HEK293 (cell line): ENCODE measurements around the gene HRH2.

ENCODE experiments used
- CTCF ChIA-PET: fragments of 350-600 bp; formaldehyde crosslinking; extraction: SDS; loops from one replicate; lab custom pipeline; 2021; ENCODE audit warnings: antibody characterized with exemption; lab: Yijun Ruan, JAX
- POLR2A ChIA-PET: fragments of 300-600 bp; formaldehyde crosslinking; extraction: SDS; loops from one replicate; lab custom pipeline; 2020; ENCODE audit warnings: antibody characterized with exemption, inconsistent platforms; lab: Yijun Ruan, JAX
- H3K27ac ChIP-seq: fragments of 200-500 bp; sonication (Bioruptor generic); 2 replicates; pipeline ENCODE4 v1.5.1; 2014; ENCODE audit warnings: low read depth, low read length, control low read depth, inconsistent platforms; ENCODE audit errors: extremely low read depth
- H3K36me3 ChIP-seq, 2 experiments: fragments of 200-500 bp in 1 of 2; sonication (Bioruptor generic) in 1 of 2; 1 replicate in 1 of 2; 2 replicates in 1 of 2; pipeline ENCODE4 v1.5.1; 2014 to 2017; ENCODE audit warnings: inconsistent platforms in 2 of 2, low read length in 2 of 2; ENCODE audit not compliant: control insufficient read depth in 2 of 2, insufficient read depth in 1 of 2
- H3K4me1 ChIP-seq: fragments of 200-500 bp; sonication (Bioruptor generic); 2 replicates; pipeline ENCODE4 v1.5.1; 2014; ENCODE audit warnings: mild to moderate bottlenecking, low read length, inconsistent platforms; ENCODE audit not compliant: control insufficient read depth, insufficient read depth
- H3K4me3 ChIP-seq: 2 replicates; pipeline ENCODE4 v1.5.1; 2011; ENCODE audit warnings: low read depth, mild to moderate bottlenecking, control low read depth, low read length, moderate library complexity
- H3K9me3 ChIP-seq: fragments of 200-500 bp; sonication (Bioruptor generic); 2 replicates; pipeline ENCODE4 v1.5.1; 2014; ENCODE audit warnings: low read depth, low read length, inconsistent platforms; ENCODE audit not compliant: control insufficient read depth, insufficient read depth
- HIC1 ChIP-seq: fragments of 450-650 bp; formaldehyde crosslinking; IDR thresholded peaks from 2 replicates; pipeline ENCODE4 v1.5.1; 2016; ENCODE audit warnings: missing biosample characterization, missing genetic modification characterization
- KLF8 ChIP-seq: fragments of 450-650 bp; formaldehyde crosslinking; IDR thresholded peaks from 2 replicates; pipeline ENCODE4 v1.5.1; 2016; ENCODE audit warnings: missing biosample characterization, missing genetic modification characterization
- OVOL3 ChIP-seq: fragments of 450-650 bp; formaldehyde crosslinking; IDR thresholded peaks from 2 replicates; pipeline ENCODE4 v1.5.1; 2016; ENCODE audit warnings: missing biosample characterization, missing genetic modification characterization
- SCRT1 ChIP-seq: fragments of 450-650 bp; formaldehyde crosslinking; IDR thresholded peaks from 2 replicates; pipeline ENCODE4 v1.5.1; 2016; ENCODE audit warnings: missing biosample characterization, missing genetic modification characterization, borderline replicate concordance
- ZBTB11 ChIP-seq: fragments of 450-650 bp; formaldehyde crosslinking; conservative IDR thresholded peaks from 2 replicates; pipeline ENCODE4 v1.5.1; 2016; ENCODE audit warnings: low read depth, missing biosample characterization, missing genetic modification characterization
- ZBTB6 ChIP-seq: fragments of 450-650 bp; formaldehyde crosslinking; IDR thresholded peaks from 2 replicates; pipeline ENCODE4 v1.5.1; 2017; ENCODE audit warnings: missing biosample characterization, missing genetic modification characterization
- ZFHX2 ChIP-seq: fragments of 450-650 bp; formaldehyde crosslinking; conservative IDR thresholded peaks from 2 replicates; pipeline ENCODE4 v1.5.1; 2016; ENCODE audit warnings: missing biosample characterization, missing genetic modification characterization
- ZFP37 ChIP-seq: fragments of 450-650 bp; formaldehyde crosslinking; IDR thresholded peaks from 2 replicates; pipeline ENCODE4 v1.5.1; 2016; ENCODE audit warnings: missing biosample characterization, missing genetic modification characterization
- ZNF148 ChIP-seq: fragments of 450-650 bp; formaldehyde crosslinking; IDR thresholded peaks from 2 replicates; pipeline ENCODE4 v1.5.0; 2017; ENCODE audit warnings: missing biosample characterization, missing genetic modification characterization, borderline replicate concordance
- ZNF404 ChIP-seq: fragments of 450-650 bp; formaldehyde crosslinking; IDR thresholded peaks from 2 replicates; pipeline ENCODE4 v1.5.1; 2017; ENCODE audit warnings: missing biosample characterization, missing genetic modification characterization
- ZNF510 ChIP-seq: fragments of 450-650 bp; formaldehyde crosslinking; IDR thresholded peaks from 2 replicates; pipeline ENCODE4 v1.5.1; 2018; ENCODE audit warnings: mild to moderate bottlenecking, missing genetic modification characterization, missing biosample characterization; ENCODE audit not compliant: insufficient replicate concordance
- ZNF530 ChIP-seq: fragments of 450-650 bp; formaldehyde crosslinking; IDR thresholded peaks from 2 replicates; pipeline ENCODE4 v1.5.1; 2016; ENCODE audit warnings: low read depth, missing biosample characterization, missing genetic modification characterization
- ZNF548 ChIP-seq: fragments of 450-650 bp; formaldehyde crosslinking; IDR thresholded peaks from 2 replicates; pipeline ENCODE4 v1.5.1; 2016; ENCODE audit warnings: missing biosample characterization, missing genetic modification characterization
- ZNF600 ChIP-seq: fragments of 450-650 bp; formaldehyde crosslinking; IDR thresholded peaks from 2 replicates; pipeline ENCODE4 v1.5.1; 2016; ENCODE audit warnings: missing biosample characterization, missing genetic modification characterization
- ZSCAN5A ChIP-seq: fragments of 450-650 bp; formaldehyde crosslinking; IDR thresholded peaks from 2 replicates; pipeline ENCODE4 v1.5.1; 2016; ENCODE audit warnings: missing biosample characterization, missing genetic modification characterization

Gene HRH2

GRCh38 chr5:175696855-175697198, 39.0 kb downstream of the HRH2 start:
- no peaks in the 10 kb centered on the region for H3K36me3 ChIP-seq
- no peak overlapping the region for H3K4me3 ChIP-seq
- ChIA-PET POLR2A (no interaction called here), CTCF (interaction anchor here (0.6 to 3.4 kb wide), 11 partner anchors 9 to 1635 kb away, joined by 3 to 32 read pairs (median 3); no protein-coding TSS in a partner anchor)
- H3K27ac ChIP-seq: no peak overlapping the region
- TF ChIP-seq ZFP37 (tag by site-specific recombination) (no peak), ZNF148 (no peak), ZBTB11 (tag by site-specific recombination) (no peak), ZBTB6 (no peak), ZNF404 (tag by site-specific recombination) (no peak)
- H3K9me3 ChIP-seq: no peaks in the 10 kb centered on the region
- no peaks in the 10 kb centered on the region for H3K4me1 ChIP-seq

GRCh38 chr5:175697846-175698245, 40.0 kb downstream of the HRH2 start:
- H3K4me3 ChIP-seq: no peak overlapping the region
- TF ChIP-seq KLF8 (tag by site-specific recombination) (no peak), OVOL3 (tag by site-specific recombination) (no peak), ZNF510 (tag by site-specific recombination) (no peak), ZSCAN5A (tag by site-specific recombination) (no peak)
- TF ChIP-seq, all 188 proteins: peak for 0
- POLR2A ChIA-PET: no interaction called here
- H3K36me3 ChIP-seq: no peaks in the 10 kb centered on the region
- no peak overlapping the region for H3K27ac ChIP-seq
- CTCF ChIA-PET: interaction anchor here (0.6 to 3.4 kb wide), 4 partner anchors 21 to 163 kb away, joined by 3 to 32 read pairs (median 12); no protein-coding TSS in a partner anchor
- no peaks in the 10 kb centered on the region for H3K4me1 ChIP-seq
- no peaks in the 10 kb centered on the region for H3K9me3 ChIP-seq

- H3K4me1 ChIP-seq: no peaks in the 10 kb centered on the region
- no peaks in the 10 kb centered on the region for H3K9me3 ChIP-seq
- POLR2A ChIA-PET: no interaction called here
- no peak overlapping the region for H3K27ac ChIP-seq
- no peaks in the 10 kb centered on the region for H3K36me3 ChIP-seq
- H3K4me3 ChIP-seq: no peak overlapping the region
- TF ChIP-seq ZNF548 (tag by site-specific recombination) (no peak), ZFHX2 (tag by site-specific recombination) (no peak), SCRT1 (tag by site-specific recombination) (no peak), HIC1 (tag by site-specific recombination) (no peak), ZNF530 (no peak), ZNF600 (tag by site-specific recombination) (no peak)
- CTCF ChIA-PET: interaction anchor here (0.6 to 3.4 kb wide), 4 partner anchors 12 to 164 kb away, joined by 3 to 32 read pairs (median 4); no protein-coding TSS in a partner anchor
Observed at GRCh38 chr5:175698401-175699115, 40.7 kb downstream of the HRH2 start.
